Activated naive CD8-positive, alpha-beta T cell treated with anti-CD3 and anti-CD28 coated beads for 36 hours (primary cell): ENCODE data around the gene CTSD. TPM values are rescaled to one million over a fixed set of nuclear protein-coding genes. Genes with fewer than 3 reads are reported as not detected.

ENCODE experiments used
- DNase-seq: peaks from one replicate; pipeline ENCODE4 v3.0.0; 2021
- H3K27ac Mint-ChIP-seq: one replicate; pipeline ENCODE4 v1.8.0; 2022; ENCODE audit warnings: mild to moderate bottlenecking, moderate library complexity, mixed read lengths
- H3K27me3 Mint-ChIP-seq: one replicate; pipeline ENCODE4 v1.8.0; 2022; ENCODE audit warnings: mild to moderate bottlenecking, mixed read lengths
- H3K36me3 Mint-ChIP-seq: one replicate; pipeline ENCODE4 v1.8.0; 2021; ENCODE audit warnings: mild to moderate bottlenecking, mixed read lengths
- H3K4me1 Mint-ChIP-seq: one replicate; pipeline ENCODE4 v1.8.0; 2021; ENCODE audit warnings: mixed read lengths
- H3K4me3 Mint-ChIP-seq: one replicate; pipeline ENCODE4 v1.8.0; 2022; ENCODE audit warnings: mild to moderate bottlenecking, moderate library complexity, mixed read lengths
- H3K9me3 Mint-ChIP-seq: one replicate; pipeline ENCODE4 v1.8.0; 2022; ENCODE audit warnings: mixed read lengths
- total RNA-seq, 2 experiments: library from RNA; stranded (reverse); gene quantifications; one replicate each; pipeline ENCODE4 v1.2.3, GENCODE V29; 2021

CTSD gene
- total RNA-seq, 2 experiments from 2014 or later = 40.9 to 43.0 TPM

GRCh38 chr11:1766719-1767398 lies 3.1 kb upstream of the CTSD start:
- H3K36me3 Mint-ChIP-seq = no peaks in the 10 kb centered on the region
- no peak for DNase-seq
- H3K4me1 Mint-ChIP-seq = peaks cover 13% of the 10 kb centered on the region
- H3K27me3 Mint-ChIP-seq = no peaks in the 10 kb centered on the region
- H3K27ac Mint-ChIP-seq = no peak overlapping the region
- H3K4me3 Mint-ChIP-seq = no peak overlapping the region
- no peaks in the 10 kb centered on the region for H3K9me3 Mint-ChIP-seq

- H3K4me3 Mint-ChIP-seq = no peak overlapping the region
- peaks cover 17% of the 10 kb centered on the region for H3K4me1 Mint-ChIP-seq
- H3K27me3 Mint-ChIP-seq = no peaks in the 10 kb centered on the region
- H3K9me3 Mint-ChIP-seq = no peaks in the 10 kb centered on the region
- no peak for DNase-seq
- H3K27ac Mint-ChIP-seq = no peak overlapping the region
- H3K36me3 Mint-ChIP-seq = no peaks in the 10 kb centered on the region
Observed at GRCh38 chr11:1765871-1766718, 2.4 kb upstream of the CTSD start.

- peak; percentile 33 for DNase-seq
- Mint-ChIP-seq H3K27me3 (no peaks in the 10 kb centered on the region), H3K27ac (no peak overlapping the region), H3K36me3 (no peaks in the 10 kb centered on the region), H3K9me3 (no peaks in the 10 kb centered on the region), H3K4me3 (peak overlapping the region; percentile 73), H3K4me1 (peaks cover 27% of the 10 kb centered on the region)
Observed at GRCh38 chr11:1763336-1763795, 361 bp downstream of the CTSD start.

- H3K27ac Mint-ChIP-seq = no peak overlapping the region
- H3K36me3 Mint-ChIP-seq = no peaks in the 10 kb centered on the region
Observed at GRCh38 chr11:1762537-1763302, 1.0 kb downstream of the CTSD start.

GRCh38 chr11:1761857-1762536 lies 1.7 kb downstream of the CTSD start:
- Mint-ChIP-seq H3K27ac (no peak overlapping the region), H3K36me3 (no peaks in the 10 kb centered on the region), H3K9me3 (no peaks in the 10 kb centered on the region), H3K27me3 (no peaks in the 10 kb centered on the region), H3K4me1 (peaks cover 38% of the 10 kb centered on the region), H3K4me3 (peak overlapping the region; percentile 73)
- DNase-seq = no peak

More at GRCh38 chr11:1762537-1763302, 1.0 kb downstream of the CTSD start:
- Mint-ChIP-seq H3K9me3 (no peaks in the 10 kb centered on the region), H3K27me3 (no peaks in the 10 kb centered on the region), H3K4me3 (peak overlapping the region; percentile 73), H3K4me1 (peaks cover 31% of the 10 kb centered on the region)
- no peak for DNase-seq

GRCh38 chr11:1761110-1761856 lies 2.4 kb downstream of the CTSD start:
- Mint-ChIP-seq H3K27ac (no peak overlapping the region), H3K36me3 (no peaks in the 10 kb centered on the region)

GRCh38 chr11:1760351-1761109 lies 3.2 kb downstream of the CTSD start:
- H3K27ac Mint-ChIP-seq = no peak overlapping the region
- no peak overlapping the region for H3K4me3 Mint-ChIP-seq
- no peak for DNase-seq
- no peaks in the 10 kb centered on the region for H3K9me3 Mint-ChIP-seq
- peaks cover 46% of the 10 kb centered on the region for H3K4me1 Mint-ChIP-seq
- H3K27me3 Mint-ChIP-seq = no peaks in the 10 kb centered on the region
- peaks cover 4% of the 10 kb centered on the region for H3K36me3 Mint-ChIP-seq

More at GRCh38 chr11:1761110-1761856, 2.4 kb downstream of the CTSD start:
- Mint-ChIP-seq H3K27me3 (no peaks in the 10 kb centered on the region), H3K9me3 (no peaks in the 10 kb centered on the region), H3K4me3 (no peak overlapping the region), H3K4me1 (peaks cover 41% of the 10 kb centered on the region)
- DNase-seq = no peak

GRCh38 chr11:1759851-1760220 lies 3.9 kb downstream of the CTSD start:
- peaks cover 51% of the 10 kb centered on the region for H3K4me1 Mint-ChIP-seq
- DNase-seq = no peak
- no peaks in the 10 kb centered on the region for H3K27me3 Mint-ChIP-seq
- H3K27ac Mint-ChIP-seq = no peak overlapping the region
- peaks cover 6% of the 10 kb centered on the region for H3K36me3 Mint-ChIP-seq
- H3K4me3 Mint-ChIP-seq = no peak overlapping the region
- no peaks in the 10 kb centered on the region for H3K9me3 Mint-ChIP-seq

- Mint-ChIP-seq H3K27ac (peak overlapping the region; percentile 74), H3K4me3 (no peak overlapping the region), H3K36me3 (peaks cover 6% of the 10 kb centered on the region), H3K4me1 (peaks cover 51% of the 10 kb centered on the region), H3K27me3 (no peaks in the 10 kb centered on the region), H3K9me3 (no peaks in the 10 kb centered on the region)
- DNase-seq = no peak
Observed at GRCh38 chr11:1759151-1759850, 4.4 kb downstream of the CTSD start.

- no peaks in the 10 kb centered on the region for H3K27me3 Mint-ChIP-seq
- peaks cover 49% of the 10 kb centered on the region for H3K4me1 Mint-ChIP-seq
- no peak for DNase-seq
- H3K27ac Mint-ChIP-seq = peak overlapping the region; percentile 74
- H3K9me3 Mint-ChIP-seq = no peaks in the 10 kb centered on the region
- peak overlapping the region; percentile 48 for H3K4me3 Mint-ChIP-seq
- peaks cover 6% of the 10 kb centered on the region for H3K36me3 Mint-ChIP-seq
Observed at GRCh38 chr11:1758611-1759150, 5.0 kb downstream of the CTSD start.

GRCh38 chr11:1757861-1758610 lies 5.7 kb downstream of the CTSD start:
- peaks cover 7% of the 10 kb centered on the region for H3K36me3 Mint-ChIP-seq
- H3K4me1 Mint-ChIP-seq = peaks cover 53% of the 10 kb centered on the region
- H3K9me3 Mint-ChIP-seq = no peaks in the 10 kb centered on the region
- H3K27me3 Mint-ChIP-seq = no peaks in the 10 kb centered on the region
- DNase-seq = peak; percentile 61
- H3K27ac Mint-ChIP-seq = peak overlapping the region; percentile 89
- H3K4me3 Mint-ChIP-seq = peak overlapping the region; percentile 68
